Putamen (tissue), 1 donor: Measurements from ENCODE around the gene RAPGEF4.

ENCODE experiments used
- DNase-seq: peaks from one replicate; pipeline ENCODE4 v3.0.0-alpha.2; 2016; ENCODE audit warnings: low spot score

Gene RAPGEF4

GRCh38 chr2:172861656-172862476 lies 126.2 kb downstream of the RAPGEF4 start:
- DNase-seq = no peak

GRCh38 chr2:172863341-172863740 lies 127.7 kb downstream of the RAPGEF4 start:
- DNase-seq = no peak

- DNase-seq = no peak
Measured at GRCh38 chr2:172864182-172864581, 128.5 kb downstream of the RAPGEF4 start.

- no peak for DNase-seq
Measured at GRCh38 chr2:172865422-172865821, 129.8 kb downstream of the RAPGEF4 start.

- no peak for DNase-seq
Measured at GRCh38 chr2:172869861-172870260, 134.2 kb downstream of the RAPGEF4 start.

GRCh38 chr2:172870396-172870795 lies 134.8 kb downstream of the RAPGEF4 start:
- no peak for DNase-seq

- DNase-seq = peak; percentile 79
Measured at GRCh38 chr2:172877826-172878225, 142.2 kb downstream of the RAPGEF4 start.

GRCh38 chr2:172878260-172878659 lies 142.6 kb downstream of the RAPGEF4 start:
- DNase-seq = no peak

- no peak for DNase-seq
Measured at GRCh38 chr2:172884336-172884735, 148.7 kb downstream of the RAPGEF4 start.

GRCh38 chr2:172885996-172886395 lies 150.4 kb downstream of the RAPGEF4 start:
- DNase-seq = no peak

- DNase-seq = no peak
Measured at GRCh38 chr2:172887280-172887679, 151.6 kb downstream of the RAPGEF4 start.

GRCh38 chr2:172888714-172889669 lies 153.3 kb downstream of the RAPGEF4 start:
- no peak for DNase-seq

GRCh38 chr2:172889768-172890430 lies 154.3 kb downstream of the RAPGEF4 start:
- no peak for DNase-seq

- no peak for DNase-seq
Measured at GRCh38 chr2:172893111-172893510, 157.5 kb downstream of the RAPGEF4 start.

- no peak for DNase-seq
Measured at GRCh38 chr2:172893671-172894070, 158.0 kb downstream of the RAPGEF4 start.

GRCh38 chr2:172894689-172895387 lies 159.2 kb downstream of the RAPGEF4 start:
- DNase-seq = no peak

- DNase-seq = no peak
Measured at GRCh38 chr2:172896661-172897081, 161.0 kb downstream of the RAPGEF4 start.

GRCh38 chr2:172900871-172901270 lies 165.2 kb downstream of the RAPGEF4 start:
- no peak for DNase-seq

- DNase-seq = no peak
Measured at GRCh38 chr2:172901913-172902312, 166.3 kb downstream of the RAPGEF4 start.

GRCh38 chr2:172904236-172904635 lies 168.6 kb downstream of the RAPGEF4 start:
- DNase-seq = no peak

- DNase-seq = no peak
Measured at GRCh38 chr2:172905937-172906811, 170.5 kb downstream of the RAPGEF4 start.
